Right renal pelvis (tissue), 4 donors: ENCODE results near the gene XKR7. TPM values are rescaled to one million over a fixed set of nuclear protein-coding genes. Genes with fewer than 3 reads are reported as not detected.
"Not testable (repeated sequence)": the region's sequence is repeated elsewhere in the genome, so short reads cannot be mapped to it uniquely, and the experiment has no call there.

Source experiments
- DNase-seq, 4 donors: peaks; one replicate each; pipeline ENCODE4 v3.0.0-alpha.2; 2013; ENCODE audit warnings: low read depth in 4 of 4, low spot score in 3 of 4, missing footprints in 1 of 4
- polyA plus RNA-seq, 4 donors: library from polyadenylated mRNA; unstranded; fragments of 120-200 nt; gene quantifications; one replicate each; pipeline ENCODE4 v1.2.1, GENCODE V29; 2013; ENCODE audit not compliant: insufficient read length in 4 of 4

Gene XKR7
- polyA plus RNA-seq, 4 donors = 0.26 to 0.39 (median 0.37) TPM

- DNase-seq = no peak
These were observed 42.7 kb downstream of the XKR7 start for GRCh38 chr20:32010666-32011065.

- no peak for DNase-seq
These were observed 44.3 kb downstream of the XKR7 start for GRCh38 chr20:32012159-32012688.

GRCh38 chr20:32013326-32013725, 45.4 kb downstream of the XKR7 start:
- DNase-seq = no peak

- DNase-seq = peak in 1 of 4 donors; percentile 20
These were observed 49.8 kb downstream of the XKR7 start for GRCh38 chr20:32017711-32018251.

- peak; percentile 47 to 65 (median 55) for DNase-seq
These were observed 50.6 kb downstream of the XKR7 start for GRCh38 chr20:32018269-32019155.

- no peak for DNase-seq
These were observed 51.2 kb downstream of the XKR7 start for GRCh38 chr20:32019156-32019510.

- no peak for DNase-seq
These were observed 51.9 kb downstream of the XKR7 start for GRCh38 chr20:32019563-32020463.

GRCh38 chr20:32021091-32021490, 53.1 kb downstream of the XKR7 start:
- DNase-seq = no peak

- DNase-seq = no peak
These were observed 56.8 kb downstream of the XKR7 start for GRCh38 chr20:32024683-32025295.

GRCh38 chr20:32027643-32028042, 59.7 kb downstream of the XKR7 start:
- no peak for DNase-seq

- DNase-seq = peak in 2 of 4 donors; percentile 29 to 42
These were observed 60.9 kb downstream of the XKR7 start for GRCh38 chr20:32028647-32029372.

GRCh38 chr20:32029561-32029960, 61.6 kb downstream of the XKR7 start:
- DNase-seq = no peak

GRCh38 chr20:32031007-32031958, 63.3 kb downstream of the XKR7 start:
- peak; percentile 54 to 77 (median 65) for DNase-seq

- no peak for DNase-seq
These were observed 65.4 kb downstream of the XKR7 start for GRCh38 chr20:32033316-32033715.

- not testable (repeated sequence) for DNase-seq
These were observed 65.8 kb downstream of the XKR7 start for GRCh38 chr20:32033721-32034120.

- no peak for DNase-seq
These were observed 66.9 kb downstream of the XKR7 start for GRCh38 chr20:32034581-32035425.

- no peak for DNase-seq
These were observed 67.5 kb downstream of the XKR7 start for GRCh38 chr20:32035426-32035779.

GRCh38 chr20:32036252-32036651, 68.3 kb downstream of the XKR7 start:
- no peak for DNase-seq
